ENCODE measurements around the gene PFN2. TPM values are rescaled to one million over a fixed set of nuclear protein-coding genes. Genes with fewer than 3 reads are reported as not detected.
A peak's percentile ranks its signal among the peaks of the same experiment; 100 is the strongest.

Gene PFN2
- polyA plus RNA-seq = 1 to 10 TPM; 1.7 to 5.8 (median 4.6) TPM

- Mint-ChIP-seq H3K27ac (peak within 1 kb of the TSS in 5 of 6 donors; percentile 26 to 76 (median 55)), H3K4me1 (peaks cover 13 to 21% of the 10 kb centered on the region in 2 donors), H3K4me3 (peak within 1 kb of the TSS; percentile 91 to 96 (median 94)), H3K27me3 (ENCODE audit: low read depth in 3 of 3) (peaks cover 9 to 19% (median 18%) of the 10 kb centered on the region in 3 donors), H3K9me3 (no peaks in the 10 kb centered on the region), H3K36me3 (no peaks in the 10 kb centered on the region)
- DNase-seq = peak; percentile 59 to 61 (median 61)
These were observed at the start of gene PFN2 for GRCh38 chr3:149970716-149971402. Gene PFN2, minus strand, starts transcription at chr3:149970895. Its CDS starts 39 bp downstream, at chr3:149970856.

GRCh38 chr3:150015901-150016300, 45.2 kb upstream of the PFN2 start:
- no peaks in the 10 kb centered on the region for H3K9me3 Mint-ChIP-seq
- no peak overlapping the region for H3K4me3 Mint-ChIP-seq
- no peak overlapping the region for H3K27ac Mint-ChIP-seq
- peaks cover 0 to 6% (median 5%) of the 10 kb centered on the region in 3 donors for H3K27me3 Mint-ChIP-seq (ENCODE audit: low read depth in 3 of 3)
- H3K4me1 Mint-ChIP-seq = no peaks in the 10 kb centered on the region
- H3K36me3 Mint-ChIP-seq = no peaks in the 10 kb centered on the region
- DNase-seq = no peak

GRCh38 chr3:150014782-150015181, 44.1 kb upstream of the PFN2 start:
- Mint-ChIP-seq H3K9me3 (no peaks in the 10 kb centered on the region), H3K36me3 (no peaks in the 10 kb centered on the region), H3K27me3 (ENCODE audit: low read depth in 3 of 3) (peaks cover 0 to 6% (median 5%) of the 10 kb centered on the region in 3 donors), H3K4me1 (no peaks in the 10 kb centered on the region), H3K27ac (no peak overlapping the region), H3K4me3 (no peak overlapping the region)
- no peak for DNase-seq

- Mint-ChIP-seq H3K36me3 (no peaks in the 10 kb centered on the region), H3K4me1 (no peaks in the 10 kb centered on the region), H3K27ac (no peak overlapping the region), H3K27me3 (ENCODE audit: low read depth in 3 of 3) (peaks cover 0 to 6% (median 5%) of the 10 kb centered on the region in 3 donors), H3K9me3 (no peaks in the 10 kb centered on the region), H3K4me3 (no peak overlapping the region)
- DNase-seq = no peak
These were observed 43.1 kb upstream of the PFN2 start for GRCh38 chr3:150013801-150014200.

GRCh38 chr3:150006794-150007193, 36.1 kb upstream of the PFN2 start:
- DNase-seq = no peak
- Mint-ChIP-seq H3K9me3 (no peaks in the 10 kb centered on the region), H3K4me1 (no peaks in the 10 kb centered on the region), H3K27me3 (ENCODE audit: low read depth in 3 of 3) (peaks cover 0 to 6% (median 2%) of the 10 kb centered on the region in 3 donors), H3K4me3 (no peak overlapping the region), H3K36me3 (no peaks in the 10 kb centered on the region), H3K27ac (no peak overlapping the region)

GRCh38 chr3:150005243-150006112, 34.8 kb upstream of the PFN2 start:
- no peak overlapping the region for H3K4me3 Mint-ChIP-seq

GRCh38 chr3:150000641-150001040, 29.9 kb upstream of the PFN2 start:
- Mint-ChIP-seq H3K36me3 (no peaks in the 10 kb centered on the region), H3K4me3 (no peak overlapping the region), H3K27ac (no peak overlapping the region), H3K4me1 (no peaks in the 10 kb centered on the region), H3K27me3 (ENCODE audit: low read depth in 3 of 3) (peaks cover 3 to 10% (median 9%) of the 10 kb centered on the region in 3 donors), H3K9me3 (peaks cover 0 to 9% (median 3%) of the 10 kb centered on the region in 6 donors)
- no peak for DNase-seq

More at GRCh38 chr3:150005243-150006112, 34.8 kb upstream of the PFN2 start:
- no peak overlapping the region for H3K27ac Mint-ChIP-seq
- H3K36me3 Mint-ChIP-seq = no peaks in the 10 kb centered on the region
- no peak for DNase-seq
- no peaks in the 10 kb centered on the region for H3K4me1 Mint-ChIP-seq
- H3K9me3 Mint-ChIP-seq = no peaks in the 10 kb centered on the region
- peaks cover 0 to 6% (median 2%) of the 10 kb centered on the region in 3 donors for H3K27me3 Mint-ChIP-seq (ENCODE audit: low read depth in 3 of 3)

- Mint-ChIP-seq H3K27ac (no peak overlapping the region), H3K4me1 (no peaks in the 10 kb centered on the region), H3K9me3 (peaks cover 0 to 21% (median 12%) of the 10 kb centered on the region in 6 donors), H3K4me3 (no peak overlapping the region), H3K36me3 (no peaks in the 10 kb centered on the region), H3K27me3 (ENCODE audit: low read depth in 3 of 3) (peaks cover 3 to 15% (median 13%) of the 10 kb centered on the region in 3 donors)
- DNase-seq = no peak
These were observed 28.7 kb upstream of the PFN2 start for GRCh38 chr3:149999421-149999820.

GRCh38 chr3:149998946-149999345, 28.3 kb upstream of the PFN2 start:
- Mint-ChIP-seq H3K27me3 (ENCODE audit: low read depth in 3 of 3) (peaks cover 3 to 15% (median 13%) of the 10 kb centered on the region in 3 donors), H3K36me3 (no peaks in the 10 kb centered on the region), H3K4me1 (no peaks in the 10 kb centered on the region), H3K9me3 (peaks cover 0 to 21% (median 13%) of the 10 kb centered on the region in 6 donors), H3K4me3 (no peak overlapping the region), H3K27ac (no peak overlapping the region)
- no peak for DNase-seq

GRCh38 chr3:149992416-149993058, 21.8 kb upstream of the PFN2 start:
- Mint-ChIP-seq H3K4me1 (no peaks in the 10 kb centered on the region), H3K4me3 (no peak overlapping the region), H3K9me3 (peaks cover 0 to 27% (median 13%) of the 10 kb centered on the region in 6 donors), H3K27me3 (ENCODE audit: low read depth in 3 of 3) (peaks cover 3 to 14% (median 9%) of the 10 kb centered on the region in 3 donors), H3K36me3 (no peaks in the 10 kb centered on the region), H3K27ac (no peak overlapping the region)
- DNase-seq = no peak

GRCh38 chr3:149990423-149990948, 19.8 kb upstream of the PFN2 start:
- peaks cover 1 to 10% (median 7%) of the 10 kb centered on the region in 3 donors for H3K27me3 Mint-ChIP-seq (ENCODE audit: low read depth in 3 of 3)
- no peak for DNase-seq
- no peak overlapping the region for H3K4me3 Mint-ChIP-seq
- no peaks in the 10 kb centered on the region for H3K36me3 Mint-ChIP-seq
- peaks cover 0 to 19% (median 13%) of the 10 kb centered on the region in 6 donors for H3K9me3 Mint-ChIP-seq
- H3K27ac Mint-ChIP-seq = no peak overlapping the region
- H3K4me1 Mint-ChIP-seq = no peaks in the 10 kb centered on the region

- Mint-ChIP-seq H3K9me3 (peaks cover 0 to 8% (median 5%) of the 10 kb centered on the region in 6 donors), H3K36me3 (no peaks in the 10 kb centered on the region), H3K4me3 (no peak overlapping the region), H3K27me3 (ENCODE audit: low read depth in 3 of 3) (peaks cover 1 to 4% (median 2%) of the 10 kb centered on the region in 3 donors), H3K4me1 (no peaks in the 10 kb centered on the region), H3K27ac (no peak overlapping the region)
- DNase-seq = no peak
These were observed 18.6 kb upstream of the PFN2 start for GRCh38 chr3:149989307-149989706.

- Mint-ChIP-seq H3K4me3 (no peak overlapping the region), H3K27me3 (ENCODE audit: low read depth in 3 of 3) (peaks cover 2 to 4% (median 3%) of the 10 kb centered on the region in 3 donors), H3K9me3 (peaks cover 0 to 2% (median 0%) of the 10 kb centered on the region in 6 donors), H3K36me3 (no peaks in the 10 kb centered on the region), H3K27ac (no peak overlapping the region), H3K4me1 (no peaks in the 10 kb centered on the region)
- no peak for DNase-seq
These were observed 12.9 kb upstream of the PFN2 start for GRCh38 chr3:149983628-149984027.
